K562 (cell line): ENCODE results near the gene GPR171. TPM values are rescaled to one million over a fixed set of nuclear protein-coding genes. Genes with fewer than 3 reads are reported as not detected.

Experiments used
- ATAC-seq: fragments of 200-7000 bp; cut with Tn5 transposase; 3 replicates; pipeline ENCODE4 v1.9.1; 2020; ENCODE audit warnings: moderate library complexity
- BruUV-seq: library from RNA; stranded (reverse); fragments of 400-500 nt; replicated peaks from 2 replicates; lab custom pipeline; 2021; lab: Mats Ljungman, UMichigan
- CTCF ChIA-PET: fragments of 300-600 bp; formaldehyde crosslinking; extraction: SDS; loops from one replicate; lab custom pipeline; 2021; ENCODE audit warnings: low intra/inter-chr PET ratio; lab: Yijun Ruan, JAX
- POLR2A ChIA-PET: fragments of 300-600, 350-650 bp; sonication (Branson Sonifier 250); formaldehyde crosslinking; extraction: SDS; loops from one replicate; lab custom pipeline; 2021; ENCODE audit warnings: antibody characterized with exemption, inconsistent platforms; lab: Yijun Ruan, JAX
- DNase-seq, 4 experiments: peaks; one replicate each; pipeline versions ENCODE4 v3.0.0 to v3.0.0-alpha.2; 2011 to 2018; ENCODE audit warnings: low spot score in 3 of 4, mixed read lengths in 3 of 4; ENCODE audit errors: extremely low read depth in 1 of 4
- FAIRE-seq: peaks from 2 replicates; lab custom pipeline; 2011; peaks lifted over from hg19 to GRCh38; lab: Jason Lieb, UNC
- H2AFZ ChIP-seq: 2 replicates; pipeline ENCODE4 v1.6.0; 2011; ENCODE audit warnings: low read depth, low read length, control low read depth, inconsistent platforms
- H3K27ac ChIP-seq: fragments of 200-600 bp; 3 replicates; pipeline ENCODE4 v1.8.0; 2011; ENCODE audit warnings: low read depth, mild to moderate bottlenecking, control low read depth, inconsistent platforms, low read length, moderate library complexity, mixed read lengths; ENCODE audit errors: extremely low read depth
- H3K27me3 ChIP-seq, 2 experiments: fragments of 300-600 bp in 1 of 2; 2 replicates in 1 of 2; 3 replicates in 1 of 2; pipeline versions ENCODE4 v1.6.0 to v1.8.0; 2011; ENCODE audit warnings: inconsistent platforms in 2 of 2, low read length in 2 of 2, mild to moderate bottlenecking in 1 of 2, mixed read lengths in 1 of 2, moderate library complexity in 1 of 2; ENCODE audit not compliant: control insufficient read depth in 2 of 2, insufficient read depth in 2 of 2
- H3K36me3 ChIP-seq: fragments of 300-600 bp; 3 replicates; pipeline ENCODE4 v1.8.0; 2011; ENCODE audit warnings: mild to moderate bottlenecking, low read length, inconsistent platforms; ENCODE audit not compliant: control insufficient read depth, insufficient read depth
- H3K4me1 ChIP-seq, 2 experiments: fragments of 200-600 bp in 1 of 2; replicated peaks in 1 of 2; 2 replicates in 1 of 2; 3 replicates in 1 of 2; pipeline versions ENCODE4 v1.5.1 to v1.8.0; 2011; ENCODE audit warnings: inconsistent platforms in 2 of 2, low read length in 2 of 2, mild to moderate bottlenecking in 1 of 2, mixed read lengths in 1 of 2, moderate library complexity in 1 of 2; ENCODE audit not compliant: control insufficient read depth in 2 of 2, insufficient read depth in 2 of 2
- H3K4me2 ChIP-seq: 2 replicates; pipeline ENCODE4 v1.6.1; 2011; ENCODE audit warnings: low read length, control low read depth, inconsistent platforms, mixed read lengths; ENCODE audit not compliant: insufficient read depth
- H3K4me3 ChIP-seq: fragments of 200-600 bp; sonication (generic), shearing (Covaris generic); 2 replicates; pipeline ENCODE4 v1.5.1; 2016; ENCODE audit warnings: control low read depth, inconsistent platforms
- H3K79me2 ChIP-seq: fragments of 200-600 bp; 3 replicates; pipeline ENCODE4 v1.8.0; 2011; ENCODE audit warnings: low read length, inconsistent platforms; ENCODE audit not compliant: control insufficient read depth, insufficient read depth
- H3K9ac ChIP-seq, 2 experiments: 2 replicates each; pipeline versions ENCODE4 v1.6.0 to v1.6.1; 2011; ENCODE audit warnings: low read depth in 2 of 2, low read length in 2 of 2, control low read depth in 1 of 2, inconsistent platforms in 1 of 2, mild to moderate bottlenecking in 1 of 2, mixed read lengths in 1 of 2; ENCODE audit not compliant: insufficient read depth in 1 of 2
- H3K9me1 ChIP-seq: one replicate; pipeline ENCODE4 v1.6.0; 2011; ENCODE audit warnings: inconsistent platforms, mild to moderate bottlenecking, low read length, moderate library complexity; ENCODE audit not compliant: control insufficient read depth, insufficient read depth
- H3K9me3 ChIP-seq: replicated peaks from 2 replicates; pipeline ENCODE4 v1.5.1; 2011; ENCODE audit warnings: low read depth, low read length, inconsistent platforms; ENCODE audit not compliant: control insufficient read depth, insufficient read depth
- H4K20me1 ChIP-seq: replicated peaks from 2 replicates; pipeline ENCODE4 v1.6.1; 2011; ENCODE audit warnings: low read length, inconsistent platforms, mixed read lengths; ENCODE audit not compliant: control insufficient read depth, insufficient read depth
- CHD4 ChIP-seq: fragments of 200-600 bp; sonication (generic); IDR thresholded peaks from 3 replicates; pipeline ENCODE4 v1.6.1; 2012; ENCODE audit warnings: low read depth, mild to moderate bottlenecking, mixed read lengths, low read length, inconsistent platforms; ENCODE audit not compliant: insufficient read depth, insufficient replicate concordance, poor library complexity, severe bottlenecking
- HNRNPK ChIP-seq: fragments of 200-400 bp; formaldehyde crosslinking; IDR thresholded peaks from one replicate; pipeline ENCODE4 v1.6.1; 2018; ENCODE audit warnings: mild to moderate bottlenecking, low read depth, low read length; ENCODE audit not compliant: poor library complexity, severe bottlenecking
- L3MBTL2 ChIP-seq: fragments of 450-650 bp; IDR thresholded peaks from 2 replicates; pipeline ENCODE4 v1.6.1; 2016; ENCODE audit warnings: mild to moderate bottlenecking, moderate library complexity
- MCM5 ChIP-seq: fragments of 450-650 bp; IDR thresholded peaks from 2 replicates; pipeline ENCODE4 v1.6.1; 2016; ENCODE audit warnings: low read depth
- MTF1 ChIP-seq: fragments of 250-450 bp; sonication (Bioruptor Pico); IDR thresholded peaks from 2 replicates; pipeline ENCODE4 v1.9.0; 2021; ENCODE audit warnings: moderate library complexity, mild to moderate bottlenecking, inconsistent platforms, borderline replicate concordance
- MYC ChIP-seq, 2 experiments: fragments of 250-450 bp in 1 of 2; sonication (Bioruptor Pico) in 1 of 2; IDR thresholded peaks; 2 replicates each; pipeline versions ENCODE4 v1.5.1 to v1.6.1; 2012 to 2021; ENCODE audit warnings: low read depth in 2 of 2, borderline replicate concordance in 1 of 2, improper control_type of control experiment in 1 of 2, low read length in 1 of 2, mild to moderate bottlenecking in 1 of 2, moderate library complexity in 1 of 2
- NFIX ChIP-seq: fragments of 250-450 bp; sonication (Bioruptor Pico); IDR thresholded peaks from 2 replicates; pipeline ENCODE4 v1.4.0; 2020; ENCODE audit warnings: low read depth, mild to moderate bottlenecking, moderate library complexity
- ZNF282 ChIP-seq: sonication (generic); formaldehyde crosslinking; IDR thresholded peaks from 2 replicates; pipeline ENCODE4 v1.8.1; 2023; ENCODE audit warnings: missing genetic modification reagents
- WGBS: fragments of 100-300 bp; shearing (Covaris generic); methylation state at CpG from one replicate; pipeline ENCODE4 v1.1.6; 2016; ENCODE audit warnings: low coverage, mixed read lengths; ENCODE audit not compliant: insufficient coverage; ENCODE audit errors: missing lambda C conversion rate; 5-methylcytosine and 5-hydroxymethylcytosine counted together
- in situ Hi-C: fragments of 300-500 bp; cut with MboI; formaldehyde crosslinking; loops from 4 replicates; pipeline ENCODE4 v1.15.0; 2018; ENCODE audit warnings: inconsistent platforms, mixed read lengths
- intact Hi-C: fragments of 100-400 bp; cut with micrococcal nuclease; formaldehyde crosslinking; loops from 2 replicates; pipeline ENCODE4 v1.14.2; 2022
- polyA plus RNA-seq, 8 experiments: library from polyadenylated mRNA; depleted of rRNA in 4 of 8; stranded (reverse) in 5 of 8; unstranded in 3 of 8; fragments of >200 nt; fragmentation: Nextera tagmentation in 2 of 8; fragmentation: Illumina TruSeq in 1 of 8; extraction: Ambion mirVana in 2 of 8; extraction: Trizol in 1 of 8; gene quantifications; 2 replicates each; pipeline versions ENCODE4 v1.2.1 to v1.2.3, GENCODE V29; 2011 to 2014; ENCODE audit warnings: inconsistent platforms in 1 of 8, missing spikeins in 1 of 8
- total RNA-seq, 7 experiments: library from RNA; depleted of rRNA in 6 of 7; stranded (reverse); fragments of >200 nt in 6 of 7; fragmentation: Illumina TruSeq in 2 of 7; extraction: Trizol in 2 of 7; gene quantifications; 2 replicates each; pipeline versions ENCODE4 v1.2.1 to v1.2.3, GENCODE V29; 2011 to 2021; ENCODE audit warnings: low replicate concordance in 1 of 7
- TF ChIP-seq, protein P1 (sequence below): IDR thresholded peaks from 2 replicates; pipeline ENCODE4 v1.6.1; 2012; ENCODE audit warnings: low read depth, low read length, improper control_type of control experiment, borderline replicate concordance
- TF ChIP-seq, protein P2 (sequence below): fragments of 250-450 bp; sonication (Bioruptor Pico); IDR thresholded peaks from 2 replicates; pipeline ENCODE4 v1.5.0; 2020; ENCODE audit warnings: mild to moderate bottlenecking, borderline replicate concordance
- TF ChIP-seq, protein P3 (sequence below): sonication (generic); formaldehyde crosslinking; IDR thresholded peaks from 2 replicates; pipeline ENCODE4 v1.9.0; 2022; ENCODE audit warnings: mild to moderate bottlenecking, missing genetic modification reagents

The GPR171 gene
- total and polyA plus RNA-seq, 9 of the 15 experiments (the other 6 are each of a cell fraction or from before 2014, with no cell fraction given): not detected

DNA sequence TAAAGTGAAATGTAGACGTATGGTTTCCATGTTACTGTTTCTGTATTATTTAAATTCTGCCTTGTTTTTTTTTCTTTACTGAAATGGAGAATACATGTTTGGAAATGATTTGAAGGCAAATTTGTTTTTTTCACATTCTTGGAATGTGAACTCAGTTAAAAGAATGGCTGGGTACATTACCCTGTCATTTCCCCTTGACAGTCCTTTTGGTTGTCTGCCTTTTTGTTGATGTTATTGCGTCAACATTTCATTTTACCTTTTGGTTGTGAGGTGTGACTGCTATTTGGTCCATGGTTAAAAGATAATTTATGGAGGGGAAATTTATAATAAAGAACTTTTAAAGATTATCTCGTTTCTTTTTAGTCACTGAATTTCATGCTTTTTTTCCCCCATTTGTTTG lies 3.2 kb upstream of the GPR171 start:
- ATAC-seq (no peak), DNase-seq (no peak), FAIRE-seq (no peak)
- intact Hi-C loops: no loop called here
- H3K9ac ChIP-seq: no peak overlapping the region
- POLR2A ChIA-PET: no interaction called here
- H2AFZ ChIP-seq: no peak overlapping the region
- in situ Hi-C loops: no loop called here
- CTCF ChIA-PET: no interaction called here
- WGBS: 6% methylated on average over 3 of the region's 3 CpGs
- no peaks in the 10 kb centered on the region for H3K79me2 ChIP-seq
- no TSS peak for BruUV-seq
- H3K9me1 ChIP-seq: no peaks in the 10 kb centered on the region
- no peak overlapping the region for H3K4me3 ChIP-seq
- no peaks in the 10 kb centered on the region for H3K4me1 ChIP-seq
- no peak overlapping the region for H3K4me2 ChIP-seq
- H3K9me3 ChIP-seq: no peaks in the 10 kb centered on the region
- no peak overlapping the region for H3K27ac ChIP-seq
- H4K20me1 ChIP-seq: no peaks in the 10 kb centered on the region
- TF ChIP-seq, protein P1, sequence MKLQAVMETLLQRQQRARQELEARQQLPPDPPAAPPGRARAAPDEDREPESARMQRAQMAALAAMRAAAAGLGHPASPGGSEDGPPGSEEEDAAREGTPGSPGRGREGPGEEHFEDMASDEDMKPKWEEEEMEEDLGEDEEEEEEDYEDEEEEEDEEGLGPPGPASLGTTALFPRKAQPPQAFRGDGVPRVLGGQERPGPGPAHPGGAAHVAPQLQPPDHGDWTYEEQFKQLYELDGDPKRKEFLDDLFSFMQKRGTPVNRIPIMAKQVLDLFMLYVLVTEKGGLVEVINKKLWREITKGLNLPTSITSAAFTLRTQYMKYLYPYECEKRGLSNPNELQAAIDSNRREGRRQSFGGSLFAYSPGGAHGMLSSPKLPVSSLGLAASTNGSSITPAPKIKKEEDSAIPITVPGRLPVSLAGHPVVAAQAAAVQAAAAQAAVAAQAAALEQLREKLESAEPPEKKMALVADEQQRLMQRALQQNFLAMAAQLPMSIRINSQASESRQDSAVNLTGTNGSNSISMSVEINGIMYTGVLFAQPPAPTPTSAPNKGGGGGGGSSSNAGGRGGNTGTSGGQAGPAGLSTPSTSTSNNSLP: no peak
- TF ChIP-seq HNRNPK: no peak
- no peak for TF ChIP-seq MTF1 (CRISPR knock-in tag)
- TF ChIP-seq, all 486 proteins: peak for 0
- H3K36me3 ChIP-seq: no peaks in the 10 kb centered on the region
- H3K27me3 ChIP-seq: no peaks in the 10 kb centered on the region; a peak in 2 of 5 replicates

DNA sequence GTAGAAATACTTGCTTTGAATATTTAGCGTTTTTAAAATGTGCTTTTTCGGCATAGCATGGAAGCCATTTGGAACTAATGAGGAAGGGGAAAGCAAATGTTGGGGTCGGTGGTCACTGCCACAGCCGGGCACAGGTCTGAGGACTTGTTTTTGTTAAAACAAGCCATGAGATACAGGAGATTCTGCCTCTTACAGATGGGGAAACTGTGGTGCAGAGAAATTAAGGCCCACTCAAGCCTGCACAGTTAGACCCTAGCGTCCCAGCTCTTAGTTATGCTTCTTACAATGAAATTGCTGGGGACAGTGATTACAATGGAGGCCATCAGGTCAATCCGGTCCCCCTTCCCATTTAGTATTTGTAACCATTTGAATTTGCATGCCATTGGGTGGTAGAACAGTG lies 2.5 kb upstream of the GPR171 start:
- in situ Hi-C loops: no loop called here
- ChIA-PET CTCF (no interaction called here), POLR2A (no interaction called here)
- no peaks in the 10 kb centered on the region; a peak in 2 of 5 replicates for H3K27me3 ChIP-seq
- H3K4me3 ChIP-seq: no peak overlapping the region
- ATAC-seq (no peak), FAIRE-seq (no peak), DNase-seq (no peak)
- no peaks in the 10 kb centered on the region for H3K4me1 ChIP-seq
- no peaks in the 10 kb centered on the region for H3K9me3 ChIP-seq
- H3K27ac ChIP-seq: no peak overlapping the region
- no peaks in the 10 kb centered on the region for H3K36me3 ChIP-seq
- no peaks in the 10 kb centered on the region for H3K79me2 ChIP-seq
- no peaks in the 10 kb centered on the region for H4K20me1 ChIP-seq
- no TSS peak for BruUV-seq
- 1% methylated on average over 6 of the region's 6 CpGs for WGBS
- no peaks in the 10 kb centered on the region for H3K9me1 ChIP-seq
- no peak overlapping the region for H3K4me2 ChIP-seq
- H2AFZ ChIP-seq: no peak overlapping the region
- intact Hi-C loops: no loop called here
- H3K9ac ChIP-seq: no peak overlapping the region
- TF ChIP-seq, protein P2, sequence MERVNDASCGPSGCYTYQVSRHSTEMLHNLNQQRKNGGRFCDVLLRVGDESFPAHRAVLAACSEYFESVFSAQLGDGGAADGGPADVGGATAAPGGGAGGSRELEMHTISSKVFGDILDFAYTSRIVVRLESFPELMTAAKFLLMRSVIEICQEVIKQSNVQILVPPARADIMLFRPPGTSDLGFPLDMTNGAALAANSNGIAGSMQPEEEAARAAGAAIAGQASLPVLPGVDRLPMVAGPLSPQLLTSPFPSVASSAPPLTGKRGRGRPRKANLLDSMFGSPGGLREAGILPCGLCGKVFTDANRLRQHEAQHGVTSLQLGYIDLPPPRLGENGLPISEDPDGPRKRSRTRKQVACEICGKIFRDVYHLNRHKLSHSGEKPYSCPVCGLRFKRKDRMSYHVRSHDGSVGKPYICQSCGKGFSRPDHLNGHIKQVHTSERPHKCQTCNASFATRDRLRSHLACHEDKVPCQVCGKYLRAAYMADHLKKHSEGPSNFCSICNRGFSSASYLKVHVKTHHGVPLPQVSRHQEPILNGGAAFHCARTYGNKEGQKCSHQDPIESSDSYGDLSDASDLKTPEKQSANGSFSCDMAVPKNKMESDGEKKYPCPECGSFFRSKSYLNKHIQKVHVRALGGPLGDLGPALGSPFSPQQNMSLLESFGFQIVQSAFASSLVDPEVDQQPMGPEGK (CRISPR knock-in tag): no peak
- TF ChIP-seq MYC (IDR thresholded peaks at IDR 0.05; ENCODE audit: low read depth, low read length) (no peak), MYC (CRISPR knock-in tag; IDR thresholded peaks at IDR 0.05; ENCODE audit: borderline replicate concordance, low read depth) (no peak), ZNF282 (CRISPR knock-in tag) (no peak), L3MBTL2 (no peak), CHD4 (no peak), NFIX (CRISPR knock-in tag) (no peak), MCM5 (no peak)
- TF ChIP-seq, protein P3, sequence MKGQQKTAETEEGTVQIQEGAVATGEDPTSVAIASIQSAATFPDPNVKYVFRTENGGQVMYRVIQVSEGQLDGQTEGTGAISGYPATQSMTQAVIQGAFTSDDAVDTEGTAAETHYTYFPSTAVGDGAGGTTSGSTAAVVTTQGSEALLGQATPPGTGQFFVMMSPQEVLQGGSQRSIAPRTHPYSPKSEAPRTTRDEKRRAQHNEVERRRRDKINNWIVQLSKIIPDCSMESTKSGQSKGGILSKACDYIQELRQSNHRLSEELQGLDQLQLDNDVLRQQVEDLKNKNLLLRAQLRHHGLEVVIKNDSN (CRISPR knock-in tag): no peak
